BE2C (cell line): Measurements from ENCODE around the gene CFAP97D2. TPM values are rescaled to one million over a fixed set of nuclear protein-coding genes. Genes with fewer than 3 reads are reported as not detected.

Experiments used
- DNase-seq: peaks from one replicate; pipeline ENCODE4 v3.0.0-alpha.2; 2020
- H3K27me3 ChIP-seq: fragments of 250-450 bp; sonication (Bioruptor Pico); 2 replicates; pipeline ENCODE4 v1.5.1; 2020; ENCODE audit warnings: mild to moderate bottlenecking
- H3K36me3 ChIP-seq: fragments of 250-450 bp; sonication (Bioruptor Pico); 2 replicates; pipeline ENCODE4 v1.5.1; 2020; ENCODE audit warnings: mild to moderate bottlenecking
- H3K4me1 ChIP-seq: fragments of 250-450 bp; sonication (Bioruptor Pico); 2 replicates; pipeline ENCODE4 v1.5.1; 2020
- H3K4me3 ChIP-seq: 2 replicates; pipeline ENCODE4 v1.5.1; 2011; ENCODE audit warnings: low read depth, low read length
- H3K9me3 ChIP-seq: fragments of 250-450 bp; sonication (Bioruptor Pico); 2 replicates; pipeline ENCODE4 v1.5.1; 2020
- CTCF ChIP-seq: IDR thresholded peaks from 2 replicates; pipeline ENCODE4 v1.5.1; 2012; ENCODE audit warnings: mild to moderate bottlenecking, low read depth, low read length
- polyA plus RNA-seq: library from polyadenylated mRNA; unstranded; fragments of >200 nt; gene quantifications from one replicate; pipeline ENCODE4 v1.2.1, GENCODE V29; 2012; ENCODE audit warnings: low read depth, missing spikeins; ENCODE audit not compliant: insufficient read length, insufficient read depth

The CFAP97D2 gene
- not detected for polyA plus RNA-seq

GRCh38 chr13:114179087-114179658 is at the start of gene CFAP97D2:
Gene CFAP97D2, plus strand, starts transcription at chr13:114179257. Its CDS starts 74 bp downstream, at chr13:114179331.
- H3K9me3 ChIP-seq = no peaks in the 10 kb centered on the region
- H3K36me3 ChIP-seq = no peaks in the 10 kb centered on the region
- H3K27me3 ChIP-seq = no peaks in the 10 kb centered on the region
- no peak for TF ChIP-seq CTCF
- no peak within 1 kb of the TSS for H3K4me3 ChIP-seq
- DNase-seq = no peak
- H3K4me1 ChIP-seq = no peaks in the 10 kb centered on the region

- H3K27me3 ChIP-seq = no peaks in the 10 kb centered on the region
- no peaks in the 10 kb centered on the region for H3K36me3 ChIP-seq
- H3K4me1 ChIP-seq = peaks cover 20% of the 10 kb centered on the region
- no peak overlapping the region for H3K4me3 ChIP-seq
- no peak for TF ChIP-seq CTCF
- DNase-seq = no peak
- H3K9me3 ChIP-seq = no peaks in the 10 kb centered on the region
These were observed 49.4 kb upstream of the CFAP97D2 start for GRCh38 chr13:114129649-114130062.

- TF ChIP-seq CTCF = no peak
- peaks cover 20% of the 10 kb centered on the region for H3K4me1 ChIP-seq
- H3K27me3 ChIP-seq = no peaks in the 10 kb centered on the region
- no peak for DNase-seq
- no peaks in the 10 kb centered on the region for H3K9me3 ChIP-seq
- no peaks in the 10 kb centered on the region for H3K36me3 ChIP-seq
- peak overlapping the region; percentile 93 for H3K4me3 ChIP-seq
These were observed 48.8 kb upstream of the CFAP97D2 start for GRCh38 chr13:114130131-114130836.

GRCh38 chr13:114130837-114131582 is 48.0 kb upstream of the CFAP97D2 start:
- Histone ChIP-seq H3K4me3 (peak overlapping the region; percentile 93), H3K4me1 (peaks cover 20% of the 10 kb centered on the region)
- DNase-seq = peak; percentile 73

GRCh38 chr13:114131583-114132418 is 47.3 kb upstream of the CFAP97D2 start:
- H3K9me3 ChIP-seq = no peaks in the 10 kb centered on the region
- H3K27me3 ChIP-seq = no peaks in the 10 kb centered on the region
- H3K4me1 ChIP-seq = peaks cover 20% of the 10 kb centered on the region
- peak overlapping the region; percentile 93 for H3K4me3 ChIP-seq
- no peak for DNase-seq
- TF ChIP-seq CTCF = no peak
- no peaks in the 10 kb centered on the region for H3K36me3 ChIP-seq

More at GRCh38 chr13:114130837-114131582, 48.0 kb upstream of the CFAP97D2 start:
- H3K9me3 ChIP-seq = no peaks in the 10 kb centered on the region
- H3K36me3 ChIP-seq = no peaks in the 10 kb centered on the region
- H3K27me3 ChIP-seq = no peaks in the 10 kb centered on the region
- no peak for TF ChIP-seq CTCF
